ENCODE data around the gene UBE2L6.

GRCh38 chr11:57598831-57599155, 31.3 kb upstream of the UBE2L6 start:
- TF ChIP-seq CTCF (IDR thresholded peaks at IDR 0.05) (no peak), POLR2A (IDR thresholded peaks at IDR 0.05) (no peak)

Data from uterus (tissue), 2 donors.